Stimulated activated CD4-positive, alpha-beta T cell treated with anti-CD3 and anti-CD28 coated beads, Interleukin-15, amount 100 ng/mL, for 24 hours (primary cell): ENCODE data around the gene ATP6V0E1.
"Not testable (repeated sequence)": the region's sequence is repeated elsewhere in the genome, so short reads cannot be mapped to it uniquely, and the experiment has no call there.

Experiments used
- DNase-seq: peaks from one replicate; pipeline ENCODE4 v3.0.0-alpha.2; 2020

The ATP6V0E1 gene

DNA sequence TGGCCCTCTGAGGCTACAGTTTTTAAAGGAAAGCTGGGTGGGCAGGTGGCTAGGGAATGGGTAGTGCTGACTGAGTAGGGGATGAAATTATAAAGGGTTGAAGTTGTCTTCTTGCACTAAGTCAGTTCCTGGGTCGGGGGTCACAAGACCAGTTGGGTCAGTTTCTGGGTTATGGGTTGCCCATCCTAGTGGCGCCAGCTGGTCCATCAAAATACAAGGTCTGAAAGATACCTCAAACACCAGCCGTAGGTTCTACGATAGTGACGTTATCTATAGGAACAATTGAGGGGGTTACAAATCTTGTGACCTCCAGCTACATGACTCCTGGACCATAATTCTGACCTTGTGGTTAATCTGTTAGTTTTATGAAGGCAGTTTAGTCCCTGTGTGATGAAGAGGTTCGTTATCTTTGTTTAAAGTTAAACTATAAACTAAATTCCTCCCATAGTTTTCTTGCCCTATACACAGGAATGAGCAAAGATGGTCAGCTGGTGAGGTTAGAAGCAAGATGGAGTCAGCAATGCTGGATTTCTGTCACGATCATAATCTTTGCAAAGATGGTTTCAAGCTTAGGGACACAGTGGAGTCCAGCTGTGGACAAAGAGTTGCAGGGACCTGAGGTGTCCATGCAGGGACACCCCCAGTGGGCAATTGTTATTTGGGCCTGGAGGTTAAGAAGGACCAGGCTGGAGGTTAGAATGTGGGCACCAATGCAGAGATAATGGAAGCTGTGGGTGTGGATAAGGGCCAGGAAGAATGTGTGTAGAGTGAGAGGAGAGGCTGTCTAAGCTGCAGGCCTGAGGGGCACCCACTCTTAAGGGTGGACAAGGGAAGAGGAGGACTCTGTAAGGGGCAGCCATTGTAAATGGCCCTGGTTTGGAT, 58.6 kb downstream of the ATP6V0E1 start:
- no peak for DNase-seq

- DNase-seq: no peak
Observed at GRCh38 chr5:173042763-173043107, 59.2 kb downstream of the ATP6V0E1 start.

- no peak for DNase-seq
Observed at GRCh38 chr5:173045474-173045873, 61.9 kb downstream of the ATP6V0E1 start.

- not testable (repeated sequence) for DNase-seq
Observed at GRCh38 chr5:173047096-173047837, 63.7 kb downstream of the ATP6V0E1 start.

GRCh38 chr5:173047838-173048105, 64.2 kb downstream of the ATP6V0E1 start:
- DNase-seq: no peak

DNA sequence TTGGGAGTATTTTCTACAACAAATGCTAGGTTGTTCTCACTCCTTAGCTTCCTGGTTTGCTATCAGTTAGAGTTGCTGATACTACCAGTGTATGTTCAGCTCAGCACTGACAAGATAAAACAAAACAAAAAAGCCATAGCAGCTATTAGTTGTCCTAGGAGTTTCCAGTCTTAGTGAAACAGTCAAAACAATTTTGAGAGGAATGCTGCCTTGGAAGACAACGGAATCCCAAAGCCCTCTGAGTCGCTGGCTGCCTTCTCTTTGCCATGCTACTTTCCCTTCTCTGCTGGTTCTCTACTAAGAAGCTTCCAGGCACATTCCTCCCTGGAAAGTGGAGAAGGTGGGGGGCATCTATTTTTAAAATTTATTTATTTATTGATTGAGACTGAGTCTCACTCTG, 67.2 kb downstream of the ATP6V0E1 start:
- no peak for DNase-seq

DNA sequence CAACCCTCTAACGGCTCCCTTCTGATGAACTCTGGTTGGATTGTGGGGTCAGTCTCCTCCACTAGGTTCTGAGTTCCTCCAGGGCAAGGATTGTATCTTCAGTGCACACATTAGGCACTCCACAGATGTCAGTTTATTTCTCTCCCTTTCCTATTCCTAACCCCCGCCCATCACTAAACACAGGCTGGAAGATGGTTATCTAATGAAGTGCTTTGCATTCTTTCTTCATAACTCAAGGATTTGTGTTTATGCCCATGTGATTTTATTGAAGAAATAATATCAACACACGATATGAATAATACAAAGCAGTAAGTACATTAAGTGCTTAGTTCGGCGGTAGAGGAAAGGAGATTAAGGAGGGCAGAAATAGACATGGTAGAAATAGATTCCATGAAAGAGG, 68.2 kb downstream of the ATP6V0E1 start:
- no peak for DNase-seq

GRCh38 chr5:173053041-173053440, 69.5 kb downstream of the ATP6V0E1 start:
- DNase-seq: no peak

- DNase-seq: no peak
Observed at GRCh38 chr5:173055042-173055721, 71.6 kb downstream of the ATP6V0E1 start.

GRCh38 chr5:173055722-173055982, 72.1 kb downstream of the ATP6V0E1 start:
- no peak for DNase-seq

- peak; percentile 99 for DNase-seq
Observed at GRCh38 chr5:173055983-173056782, 72.6 kb downstream of the ATP6V0E1 start, which contains the start of gene CREBRF. TSS of gene CREBRF (plus strand) at chr5:173056352. CDS start at chr5:173080776, 24,424 bp downstream.

DNA sequence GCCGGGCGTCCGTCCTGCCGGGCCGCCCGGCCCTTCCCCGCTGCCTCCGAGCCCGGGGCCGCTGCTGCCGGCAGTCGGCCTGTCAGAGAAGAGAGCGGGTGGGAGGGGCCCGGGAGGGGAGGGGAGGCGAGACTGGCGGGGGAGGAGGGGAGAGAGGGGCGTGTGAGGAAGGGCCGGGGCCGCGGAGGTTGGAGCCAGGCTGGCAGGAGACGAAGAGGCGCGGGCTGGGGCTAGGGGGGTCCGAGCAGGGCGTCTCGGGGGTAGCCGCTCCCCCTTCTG, 73.2 kb downstream of the ATP6V0E1 start:
- peak; percentile 88 for DNase-seq

GRCh38 chr5:173057062-173057924, 73.7 kb downstream of the ATP6V0E1 start:
- peak; percentile 100 for DNase-seq

DNA sequence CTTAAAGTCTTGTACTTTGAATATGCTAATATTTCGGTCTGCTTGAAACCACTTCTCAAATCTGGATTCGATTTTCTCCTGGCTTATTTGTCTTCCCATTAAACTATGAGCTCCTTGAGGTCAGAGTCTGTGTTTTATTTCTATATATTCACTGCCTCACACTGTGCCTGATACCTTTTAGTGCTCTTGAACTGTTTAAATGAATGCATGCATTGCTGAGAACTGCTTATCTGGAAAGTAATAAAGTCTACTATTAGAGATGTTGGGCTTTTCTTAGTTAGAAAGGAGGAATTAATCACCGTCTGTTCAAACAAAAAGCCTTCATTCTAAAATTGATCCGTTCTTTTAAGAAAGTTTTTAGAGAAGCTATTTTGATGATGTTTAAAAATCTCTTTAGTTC, 78.6 kb downstream of the ATP6V0E1 start:
- DNase-seq: no peak

GRCh38 chr5:173065155-173065554, 81.6 kb downstream of the ATP6V0E1 start:
- no peak for DNase-seq

DNA sequence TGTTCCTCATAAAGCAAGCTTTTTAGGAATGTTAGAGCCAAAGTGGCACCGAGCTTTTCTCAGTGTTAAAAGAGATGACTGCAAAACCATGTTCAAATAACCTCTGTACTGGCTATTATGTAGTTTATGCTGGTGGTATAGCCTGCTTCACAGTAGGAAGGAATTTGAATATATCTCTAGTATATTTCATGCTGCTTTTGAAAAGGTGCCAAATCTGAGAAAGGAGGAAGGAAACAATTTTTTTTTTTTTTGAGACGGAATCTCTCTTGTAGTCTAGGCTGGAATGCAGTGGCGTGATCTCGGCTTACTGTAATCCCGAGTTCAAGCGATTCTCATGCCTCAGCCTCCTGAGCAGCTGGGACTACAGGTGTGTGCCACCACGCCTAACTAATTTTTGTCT, 86.1 kb downstream of the ATP6V0E1 start:
- no peak for DNase-seq

DNA sequence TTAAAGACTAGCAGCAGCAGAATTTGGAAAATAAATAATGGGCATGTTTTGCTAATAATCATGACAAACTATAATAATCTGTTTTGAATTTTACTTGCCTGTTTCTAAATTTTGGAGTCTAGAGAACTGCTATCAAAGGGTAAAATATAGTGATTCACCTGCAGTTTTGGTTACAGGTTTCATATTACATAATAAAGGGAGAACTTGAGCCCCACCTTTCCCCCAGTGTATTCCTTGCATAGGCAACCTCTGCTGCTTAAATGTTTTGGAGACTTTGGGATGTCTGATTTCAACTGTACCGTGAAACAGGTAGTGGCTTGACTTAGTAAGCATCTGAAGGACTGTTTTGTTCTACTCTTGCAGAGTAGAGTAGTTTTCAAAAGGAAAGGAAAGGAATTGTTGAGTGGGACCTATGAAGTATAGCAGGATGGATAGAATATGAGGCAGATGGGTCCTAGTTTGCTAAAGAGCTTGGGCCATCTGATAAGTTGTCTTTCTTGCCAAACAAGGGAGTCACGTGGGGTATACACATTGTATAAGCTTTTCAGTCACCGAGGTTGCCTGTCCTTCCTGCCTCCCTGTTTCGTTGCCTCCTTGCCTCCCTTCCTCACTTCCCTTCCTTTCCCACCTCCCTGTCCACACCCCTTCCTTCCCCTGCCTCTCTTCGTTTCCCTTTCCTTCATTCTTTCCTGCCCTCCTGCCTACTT, 91.7 kb downstream of the ATP6V0E1 start:
- no peak for DNase-seq

- DNase-seq: no peak
Observed at GRCh38 chr5:173075970-173076369, 92.4 kb downstream of the ATP6V0E1 start.

DNA sequence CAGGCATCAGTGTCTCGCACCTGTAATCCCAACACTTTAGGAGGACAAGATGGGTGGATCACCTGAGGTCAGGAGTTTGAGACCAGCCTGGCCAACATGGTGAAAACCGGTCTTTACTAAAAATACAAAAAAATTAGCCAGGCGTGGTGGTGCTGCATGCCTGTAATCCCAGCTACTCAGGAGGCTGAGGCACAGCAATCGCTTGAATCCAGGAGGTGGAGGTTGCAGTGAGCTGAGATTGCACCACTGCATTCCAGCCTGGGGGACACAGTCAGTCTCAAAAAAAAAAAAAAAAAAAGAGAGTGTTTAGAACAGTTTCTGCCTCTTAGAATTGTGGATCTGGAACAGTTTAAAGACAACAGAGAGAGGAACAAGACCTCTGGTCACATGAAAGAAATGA, 92.9 kb downstream of the ATP6V0E1 start:
- not testable (repeated sequence) for DNase-seq

DNA sequence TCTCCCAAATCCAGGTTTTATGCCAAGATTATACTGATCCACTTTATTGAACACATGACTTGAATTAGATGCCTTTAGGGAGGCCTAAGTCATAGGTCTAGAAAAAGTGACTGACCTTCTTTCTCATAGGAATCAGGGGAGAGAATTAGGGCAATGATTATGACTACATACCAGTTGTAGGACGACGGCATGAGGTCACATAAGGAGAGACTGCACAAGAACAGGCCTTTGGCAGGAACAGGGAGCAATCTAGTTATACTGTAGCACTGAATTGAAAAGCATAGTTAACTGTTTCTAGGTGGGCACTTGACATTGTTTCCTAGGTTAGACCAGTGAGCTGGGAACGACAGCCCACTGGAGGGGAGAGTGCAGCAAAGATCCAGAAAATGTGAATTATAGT, 95.3 kb downstream of the ATP6V0E1 start:
- DNase-seq: no peak
